Measurements from ENCODE around the gene GRIA3.

Gene GRIA3

DNA sequence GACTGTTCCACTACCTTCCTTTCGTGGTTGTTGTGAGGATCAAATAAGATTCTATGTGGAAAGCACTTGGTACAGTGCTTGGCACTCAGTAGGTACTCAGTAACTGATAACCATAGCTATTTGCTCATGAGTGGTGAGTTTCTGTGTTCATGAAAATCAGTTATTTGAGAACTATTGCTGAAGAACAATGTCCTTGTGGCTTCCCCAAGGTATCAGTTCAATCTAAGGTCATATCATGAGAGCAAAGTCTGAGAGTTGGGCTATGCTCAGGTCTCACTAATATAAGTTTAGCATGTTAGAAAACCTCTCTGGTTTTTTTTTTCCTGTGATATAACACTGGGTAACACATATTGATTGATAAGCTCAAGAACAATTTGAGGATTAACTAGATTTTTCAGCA lies 147.8 kb downstream of the GRIA3 start:
- 88 to 100% methylated on average over 1 of the region's 1 CpG for WGBS, 2 experiments
- Histone ChIP-seq H3K4me1 (ENCODE audit: control insufficient read depth, insufficient read depth, low read length) (no peaks in the 10 kb centered on the region), H3K27ac (ENCODE audit: insufficient read depth, low read depth, low read length, poor library complexity, severe bottlenecking) (no peak overlapping the region), H3K4me3 (ENCODE audit: insufficient read depth, low read depth, low read length) (no peak overlapping the region), H3K27me3 (ENCODE audit: control insufficient read depth, insufficient read depth, low read length, poor library complexity, severe bottlenecking) (no peaks in the 10 kb centered on the region), H3K36me3 (ENCODE audit: control insufficient read depth, insufficient read depth, low read length) (no peaks in the 10 kb centered on the region), H3K9me3 (ENCODE audit: control insufficient read depth, low read length) (no peaks in the 10 kb centered on the region)

DNA sequence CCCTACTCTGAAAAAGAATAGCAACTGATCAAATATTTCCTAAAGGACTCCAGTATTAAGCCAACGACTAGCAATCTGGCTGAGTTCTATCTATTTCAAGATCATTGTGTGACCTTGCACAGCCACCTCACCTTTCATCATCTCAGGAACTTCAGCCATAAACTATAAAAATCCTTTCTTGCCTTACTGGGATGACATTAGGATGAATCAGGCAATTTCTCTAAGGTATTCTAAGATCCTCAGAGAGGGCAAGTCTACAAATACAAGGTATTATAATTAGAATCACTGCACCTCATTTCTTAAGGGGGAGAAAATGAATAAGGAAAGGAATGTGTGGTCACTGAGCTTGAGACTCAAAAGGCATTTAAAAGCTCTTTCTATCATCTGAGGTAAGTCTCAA lies 152.6 kb downstream of the GRIA3 start:
- no peaks in the 10 kb centered on the region for H3K4me1 ChIP-seq (ENCODE audit: control insufficient read depth, insufficient read depth, low read length)
- H3K36me3 ChIP-seq (ENCODE audit: control insufficient read depth, insufficient read depth, low read length) = no peaks in the 10 kb centered on the region
- H3K27me3 ChIP-seq (ENCODE audit: control insufficient read depth, insufficient read depth, low read length, poor library complexity, severe bottlenecking) = no peaks in the 10 kb centered on the region
- no peaks in the 10 kb centered on the region for H3K9me3 ChIP-seq (ENCODE audit: control insufficient read depth, low read length)
- H3K4me3 ChIP-seq (ENCODE audit: insufficient read depth, low read depth, low read length) = no peak overlapping the region
- WGBS, 2 experiments = 91 to 94% methylated on average over 1 of the region's 1 CpG
- H3K27ac ChIP-seq (ENCODE audit: insufficient read depth, low read depth, low read length, poor library complexity, severe bottlenecking) = no peak overlapping the region

DNA sequence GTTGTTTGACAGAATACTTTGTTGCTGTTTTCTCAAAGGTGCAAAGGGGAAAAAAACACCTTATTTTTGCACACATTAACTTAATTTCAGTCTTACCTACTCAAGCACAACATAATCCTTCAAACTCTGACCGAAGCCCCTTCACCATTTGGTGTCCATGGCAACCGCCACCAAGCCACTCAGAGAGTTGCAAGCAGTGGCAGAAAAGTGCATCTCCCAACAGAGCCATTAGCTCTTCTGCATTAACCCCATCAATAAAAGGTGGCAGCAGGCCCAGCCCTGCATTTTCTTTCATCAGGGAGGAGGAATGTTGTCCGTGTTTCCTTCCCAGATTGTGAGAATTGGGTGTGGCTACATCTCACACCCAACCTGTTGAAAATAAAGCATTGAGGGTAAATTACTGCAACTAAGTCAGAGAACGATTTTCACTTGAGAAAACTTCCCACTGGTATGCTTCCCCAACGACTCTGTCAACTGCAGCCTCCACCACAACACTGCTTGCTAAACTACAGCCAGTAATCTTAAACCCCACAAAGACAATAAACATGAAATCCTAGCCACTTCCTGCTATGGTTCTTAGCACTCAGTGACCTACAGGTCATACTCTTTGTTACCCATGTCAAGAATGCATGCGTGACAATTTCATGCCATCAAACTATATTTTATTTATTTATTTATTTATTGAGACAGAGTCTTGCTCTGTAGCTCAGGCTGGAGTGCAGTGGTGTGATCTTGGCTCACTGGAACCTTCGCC lies 154.0 kb downstream of the GRIA3 start:
- Histone ChIP-seq H3K9me3 (ENCODE audit: control insufficient read depth, low read length) (no peaks in the 10 kb centered on the region), H3K36me3 (ENCODE audit: control insufficient read depth, insufficient read depth, low read length) (no peaks in the 10 kb centered on the region), H3K4me1 (ENCODE audit: control insufficient read depth, insufficient read depth, low read length) (no peaks in the 10 kb centered on the region), H3K27ac (ENCODE audit: insufficient read depth, low read depth, low read length, poor library complexity, severe bottlenecking) (no peak overlapping the region), H3K27me3 (ENCODE audit: control insufficient read depth, insufficient read depth, low read length, poor library complexity, severe bottlenecking) (no peaks in the 10 kb centered on the region), H3K4me3 (ENCODE audit: insufficient read depth, low read depth, low read length) (no peak overlapping the region)
- 78 to 89% methylated on average over 6 of the region's 7 CpGs for WGBS, 2 experiments

DNA sequence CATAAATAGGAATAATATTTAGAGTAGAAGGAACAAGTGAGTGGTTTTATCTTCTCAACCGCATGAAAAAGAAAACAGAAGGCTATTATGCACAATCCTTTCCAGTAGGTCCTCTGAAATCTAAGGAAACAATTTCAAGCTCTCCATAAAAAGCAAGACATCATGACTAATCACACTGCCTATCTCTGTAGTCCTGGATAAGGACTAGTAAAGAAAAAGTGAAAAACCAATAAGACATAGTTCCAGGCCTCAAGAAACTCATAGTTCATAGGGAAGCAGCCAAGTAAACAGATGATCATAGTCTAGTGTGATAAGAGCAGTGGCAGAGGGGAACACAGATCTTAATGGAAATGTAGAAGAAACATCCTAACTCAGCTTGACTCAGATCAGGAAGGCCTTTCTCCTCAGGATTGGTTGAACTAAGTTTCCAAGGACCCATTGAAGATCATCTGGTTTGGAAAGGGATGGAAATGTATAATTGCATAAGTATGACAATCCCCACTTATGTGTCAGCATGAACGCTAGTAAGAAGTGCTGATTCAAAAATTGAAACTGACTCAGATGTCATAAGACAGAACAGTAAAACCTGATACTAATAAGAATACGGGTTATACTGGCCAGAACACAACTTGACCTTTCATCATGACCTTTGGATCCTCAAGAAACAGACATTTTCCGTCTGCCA lies 155.3 kb downstream of the GRIA3 start:
- WGBS, 2 experiments = 95 to 99% methylated on average over 3 to 4 of the region's 4 CpGs
- Histone ChIP-seq H3K4me3 (ENCODE audit: insufficient read depth, low read depth, low read length) (no peak overlapping the region), H3K4me1 (ENCODE audit: control insufficient read depth, insufficient read depth, low read length) (no peaks in the 10 kb centered on the region), H3K9me3 (ENCODE audit: control insufficient read depth, low read length) (no peaks in the 10 kb centered on the region), H3K27ac (ENCODE audit: insufficient read depth, low read depth, low read length, poor library complexity, severe bottlenecking) (no peak overlapping the region), H3K27me3 (ENCODE audit: control insufficient read depth, insufficient read depth, low read length, poor library complexity, severe bottlenecking) (no peaks in the 10 kb centered on the region), H3K36me3 (ENCODE audit: control insufficient read depth, insufficient read depth, low read length) (no peaks in the 10 kb centered on the region)

DNA sequence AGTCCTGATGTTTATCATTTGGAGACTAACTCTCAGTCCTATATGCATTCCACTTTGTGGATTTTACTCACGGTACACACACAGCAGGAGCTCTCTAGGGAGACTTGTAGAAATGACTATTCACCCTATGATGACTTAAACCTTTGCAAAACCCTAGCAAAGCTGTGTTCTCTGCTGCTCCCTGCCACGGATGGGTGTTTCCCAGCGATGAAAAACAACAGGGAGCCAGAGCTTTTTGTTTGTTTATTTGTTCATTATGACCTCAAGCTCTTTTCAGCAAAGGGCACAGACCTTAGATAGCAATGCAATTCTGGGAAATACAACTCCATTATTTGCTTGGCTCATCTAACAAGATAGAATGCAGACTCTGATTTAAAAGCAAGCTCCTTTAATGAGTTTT lies 156.6 kb downstream of the GRIA3 start:
- H3K4me3 ChIP-seq (ENCODE audit: insufficient read depth, low read depth, low read length) = no peak overlapping the region
- H3K27me3 ChIP-seq (ENCODE audit: control insufficient read depth, insufficient read depth, low read length, poor library complexity, severe bottlenecking) = no peaks in the 10 kb centered on the region
- H3K4me1 ChIP-seq (ENCODE audit: control insufficient read depth, insufficient read depth, low read length) = no peaks in the 10 kb centered on the region
- no peaks in the 10 kb centered on the region for H3K36me3 ChIP-seq (ENCODE audit: control insufficient read depth, insufficient read depth, low read length)
- WGBS, 2 experiments = 15 to 16% methylated on average over 3 of the region's 3 CpGs
- H3K9me3 ChIP-seq (ENCODE audit: control insufficient read depth, low read length) = no peaks in the 10 kb centered on the region
- H3K27ac ChIP-seq (ENCODE audit: insufficient read depth, low read depth, low read length, poor library complexity, severe bottlenecking) = no peak overlapping the region

DNA sequence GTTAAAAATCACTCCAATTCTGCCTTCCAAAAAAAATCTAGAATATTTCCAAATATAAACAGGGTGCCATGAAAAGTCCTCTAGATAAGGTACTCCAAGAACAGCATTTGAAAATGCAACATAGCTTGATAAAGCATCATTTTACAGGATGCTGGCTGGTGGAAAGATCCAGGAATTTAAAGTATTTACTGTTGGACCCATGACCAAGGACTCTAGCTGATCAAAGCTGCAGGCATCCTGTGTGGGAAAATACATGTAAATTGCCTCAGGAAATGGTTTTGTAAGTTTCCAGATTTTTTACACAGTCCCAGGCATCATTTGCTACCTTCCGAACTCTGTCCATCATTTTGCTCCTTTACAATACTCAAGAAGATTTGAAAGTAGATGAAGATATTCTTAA lies 164.4 kb downstream of the GRIA3 start:
- Histone ChIP-seq H3K27ac (ENCODE audit: insufficient read depth, low read depth, low read length, poor library complexity, severe bottlenecking) (no peak overlapping the region), H3K4me3 (ENCODE audit: insufficient read depth, low read depth, low read length) (no peak overlapping the region), H3K27me3 (ENCODE audit: control insufficient read depth, insufficient read depth, low read length, poor library complexity, severe bottlenecking) (no peaks in the 10 kb centered on the region), H3K36me3 (ENCODE audit: control insufficient read depth, insufficient read depth, low read length) (no peaks in the 10 kb centered on the region), H3K9me3 (ENCODE audit: control insufficient read depth, low read length) (no peaks in the 10 kb centered on the region), H3K4me1 (ENCODE audit: control insufficient read depth, insufficient read depth, low read length) (no peaks in the 10 kb centered on the region)
- no CpG with 5 or more reads among the region's 1 CpG for WGBS, 2 experiments

DNA sequence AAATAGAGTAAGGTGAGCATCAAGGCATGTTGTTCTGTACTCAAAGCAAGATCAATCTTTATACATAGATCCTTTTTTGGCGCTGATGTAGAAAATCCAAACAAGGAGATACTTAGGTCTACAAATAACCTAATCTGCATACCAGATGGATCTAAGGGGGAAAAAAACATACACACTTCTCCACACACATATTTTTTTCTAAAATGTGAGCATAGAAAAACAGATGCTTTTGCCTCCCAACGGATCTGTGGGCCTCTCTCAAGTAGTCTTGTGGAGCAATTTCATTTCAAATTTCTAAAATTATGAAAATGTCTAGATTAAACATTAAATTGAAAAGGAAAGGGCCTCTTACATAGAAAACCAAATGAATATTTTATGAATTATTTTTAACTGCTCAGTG lies 166.1 kb downstream of the GRIA3 start:
- 100% methylated on average over 1 of the region's 2 CpGs; no CpG with 5 or more reads in 1 of the 2 experiments for WGBS, 2 experiments
- H3K27me3 ChIP-seq (ENCODE audit: control insufficient read depth, insufficient read depth, low read length, poor library complexity, severe bottlenecking) = no peaks in the 10 kb centered on the region
- no peaks in the 10 kb centered on the region for H3K36me3 ChIP-seq (ENCODE audit: control insufficient read depth, insufficient read depth, low read length)
- no peaks in the 10 kb centered on the region for H3K9me3 ChIP-seq (ENCODE audit: control insufficient read depth, low read length)
- no peaks in the 10 kb centered on the region for H3K4me1 ChIP-seq (ENCODE audit: control insufficient read depth, insufficient read depth, low read length)
- H3K4me3 ChIP-seq (ENCODE audit: insufficient read depth, low read depth, low read length) = no peak overlapping the region
- no peak overlapping the region for H3K27ac ChIP-seq (ENCODE audit: insufficient read depth, low read depth, low read length, poor library complexity, severe bottlenecking)

DNA sequence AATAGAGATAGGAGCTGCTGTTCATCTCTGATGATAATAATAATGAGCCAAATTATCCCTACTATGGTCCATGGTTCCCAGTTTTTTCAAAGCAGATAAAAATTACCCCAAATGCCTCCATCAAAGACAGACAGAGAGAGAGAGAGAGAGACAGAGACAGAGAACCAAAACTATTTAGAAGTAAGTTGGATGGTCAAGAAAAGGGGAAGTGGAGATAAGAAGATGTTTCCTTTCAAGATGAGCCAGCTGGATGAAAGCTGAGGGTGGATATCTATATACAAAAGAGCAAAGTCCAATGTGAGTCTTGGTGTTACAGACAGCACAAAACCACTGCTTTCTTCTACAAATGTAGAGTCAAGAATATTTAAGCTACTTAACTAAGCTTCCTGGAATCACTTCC lies 173.9 kb downstream of the GRIA3 start:
- no peaks in the 10 kb centered on the region for H3K4me1 ChIP-seq (ENCODE audit: control insufficient read depth, insufficient read depth, low read length)
- H3K9me3 ChIP-seq (ENCODE audit: control insufficient read depth, low read length) = no peaks in the 10 kb centered on the region
- no peaks in the 10 kb centered on the region for H3K36me3 ChIP-seq (ENCODE audit: control insufficient read depth, insufficient read depth, low read length)
- no peak overlapping the region for H3K4me3 ChIP-seq (ENCODE audit: insufficient read depth, low read depth, low read length)
- H3K27ac ChIP-seq (ENCODE audit: insufficient read depth, low read depth, low read length, poor library complexity, severe bottlenecking) = no peak overlapping the region
- no peaks in the 10 kb centered on the region for H3K27me3 ChIP-seq (ENCODE audit: control insufficient read depth, insufficient read depth, low read length, poor library complexity, severe bottlenecking)

DNA sequence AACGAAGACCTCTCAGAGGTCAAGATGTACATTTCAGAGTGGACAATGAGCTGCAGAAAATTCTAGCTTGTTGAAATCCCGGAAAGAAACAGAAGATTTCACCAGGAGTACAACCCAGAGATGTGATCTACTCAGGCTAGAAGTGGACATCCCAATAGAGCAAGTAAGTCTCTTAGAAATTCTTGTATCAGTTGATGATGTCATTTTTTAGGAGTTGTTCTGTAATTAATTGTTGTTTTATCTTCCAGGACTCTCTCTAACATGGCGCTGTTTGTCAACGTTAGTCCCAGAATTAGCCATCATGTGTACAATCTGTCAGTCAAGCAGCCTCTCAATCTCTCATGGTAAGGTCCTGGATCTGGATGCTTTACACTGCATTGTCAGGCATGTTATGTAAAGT lies 174.4 kb downstream of the GRIA3 start:
- WGBS, 2 experiments = 88 to 95% methylated on average over 4 of the region's 4 CpGs
- Histone ChIP-seq H3K4me1 (ENCODE audit: control insufficient read depth, insufficient read depth, low read length) (no peaks in the 10 kb centered on the region), H3K27ac (ENCODE audit: insufficient read depth, low read depth, low read length, poor library complexity, severe bottlenecking) (no peak overlapping the region), H3K27me3 (ENCODE audit: control insufficient read depth, insufficient read depth, low read length, poor library complexity, severe bottlenecking) (no peaks in the 10 kb centered on the region), H3K9me3 (ENCODE audit: control insufficient read depth, low read length) (no peaks in the 10 kb centered on the region), H3K36me3 (ENCODE audit: control insufficient read depth, insufficient read depth, low read length) (no peaks in the 10 kb centered on the region), H3K4me3 (ENCODE audit: insufficient read depth, low read depth, low read length) (no peak overlapping the region)

DNA sequence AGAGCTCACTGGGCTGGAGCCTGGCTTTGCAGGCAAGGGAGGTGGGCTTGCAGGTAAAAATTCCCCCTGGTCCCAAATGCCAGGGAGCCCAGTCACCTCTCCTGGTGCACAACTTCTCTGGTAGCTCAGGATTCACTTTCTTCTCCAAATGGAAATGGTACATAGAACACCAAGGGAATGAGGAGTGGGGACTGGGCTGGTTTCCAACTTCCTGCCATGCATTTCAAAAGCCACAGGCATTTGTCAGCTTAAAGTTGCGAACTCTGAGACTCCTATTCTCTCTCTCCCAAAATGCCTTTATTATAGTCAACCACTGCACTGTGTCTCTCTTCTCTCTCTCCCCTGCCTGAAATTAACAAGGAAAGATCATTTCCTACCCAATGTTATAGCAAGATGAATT lies 177.3 kb downstream of the GRIA3 start:
- Histone ChIP-seq H3K27ac (ENCODE audit: insufficient read depth, low read depth, low read length, poor library complexity, severe bottlenecking) (no peak overlapping the region), H3K36me3 (ENCODE audit: control insufficient read depth, insufficient read depth, low read length) (no peaks in the 10 kb centered on the region), H3K4me1 (ENCODE audit: control insufficient read depth, insufficient read depth, low read length) (no peaks in the 10 kb centered on the region), H3K9me3 (ENCODE audit: control insufficient read depth, low read length) (no peaks in the 10 kb centered on the region), H3K27me3 (ENCODE audit: control insufficient read depth, insufficient read depth, low read length, poor library complexity, severe bottlenecking) (no peaks in the 10 kb centered on the region), H3K4me3 (ENCODE audit: insufficient read depth, low read depth, low read length) (no peak overlapping the region)
- 88 to 100% methylated on average over 1 of the region's 1 CpG for WGBS, 2 experiments

All from ectodermal cell (in vitro differentiated cells).